GM23338 (cell line): Measurements from ENCODE around the gene ACSBG1. TPM values are rescaled to one million over a fixed set of nuclear protein-coding genes. Genes with fewer than 3 reads are reported as not detected.

Experiments used
- ATAC-seq: fragments of 200-7000 bp; cut with Tn5 transposase; 3 replicates; pipeline ENCODE4 v1.9.1; 2020
- DNase-seq: peaks from one replicate; pipeline ENCODE4 v3.0.0-alpha.2; 2015; ENCODE audit warnings: low spot score
- H2AFZ ChIP-seq: fragments of 200-600 bp; sonication (generic); 2 replicates; pipeline ENCODE4 v1.8.0; 2016; ENCODE audit warnings: antibody characterized with exemption, mild to moderate bottlenecking, moderate library complexity
- H3F3A ChIP-seq: fragments of 200-600 bp; sonication (generic); replicated peaks from 2 replicates; pipeline ENCODE4 v1.8.0; 2017; ENCODE audit warnings: antibody characterized with exemption, mixed run types, low read depth
- H3K27ac ChIP-seq: fragments of 200-600 bp; sonication (generic); 2 replicates; pipeline ENCODE4 v1.6.1; 2016; ENCODE audit warnings: low read depth
- H3K27me3 ChIP-seq: fragments of 200-600 bp; sonication (generic); 2 replicates; pipeline ENCODE4 v1.8.0; 2016; ENCODE audit warnings: mild to moderate bottlenecking, mixed run types, moderate library complexity; ENCODE audit not compliant: insufficient read depth
- H3K36me3 ChIP-seq: fragments of 200-600 bp; sonication (generic); 2 replicates; pipeline ENCODE4 v1.8.0; 2016; ENCODE audit warnings: mild to moderate bottlenecking; ENCODE audit not compliant: insufficient read depth
- H3K4me1 ChIP-seq: fragments of 200-600 bp; sonication (generic); 2 replicates; pipeline ENCODE4 v1.8.0; 2016; ENCODE audit warnings: mild to moderate bottlenecking, moderate library complexity; ENCODE audit not compliant: insufficient read depth
- H3K4me2 ChIP-seq: fragments of 200-600 bp; sonication (generic); 2 replicates; pipeline ENCODE4 v1.7.1; 2017; ENCODE audit warnings: mixed run types
- H3K4me3 ChIP-seq: fragments of 200-600 bp; sonication (generic); 2 replicates; pipeline ENCODE4 v1.6.1; 2016; ENCODE audit warnings: mixed run types
- H3K79me2 ChIP-seq: fragments of 200-600 bp; sonication (generic); replicated peaks from 2 replicates; pipeline ENCODE4 v1.8.0; 2017; ENCODE audit warnings: mild to moderate bottlenecking; ENCODE audit not compliant: insufficient read depth
- H3K9me2 ChIP-seq: fragments of 200-600 bp; sonication (generic); 2 replicates; pipeline ENCODE4 v1.8.0; 2017; ENCODE audit not compliant: insufficient read depth
- H4K20me1 ChIP-seq: fragments of 200-600 bp; sonication (generic); replicated peaks from 2 replicates; pipeline ENCODE4 v1.8.0; 2017; ENCODE audit warnings: mild to moderate bottlenecking; ENCODE audit not compliant: insufficient read depth
- H3K27ac Mint-ChIP-seq: 2 replicates; pipeline ENCODE4 v1.8.0; 2020; ENCODE audit warnings: inconsistent platforms, mild to moderate bottlenecking, moderate library complexity, mixed read lengths
- H3K27me3 Mint-ChIP-seq: 3 replicates; pipeline ENCODE4 v1.8.0; 2022; ENCODE audit warnings: low read depth, mild to moderate bottlenecking, moderate library complexity, mixed read lengths, inconsistent platforms; ENCODE audit not compliant: insufficient read depth, poor library complexity
- H3K36me3 Mint-ChIP-seq: 3 replicates; pipeline ENCODE4 v1.8.0; 2021; ENCODE audit warnings: low read depth, mild to moderate bottlenecking, inconsistent platforms, moderate library complexity, mixed read lengths
- H3K4me1 Mint-ChIP-seq: 3 replicates; pipeline ENCODE4 v1.8.0; 2020; ENCODE audit warnings: mild to moderate bottlenecking, inconsistent platforms, mixed read lengths
- H3K4me3 Mint-ChIP-seq: 3 replicates; pipeline ENCODE4 v1.8.0; 2021; ENCODE audit warnings: moderate library complexity, mild to moderate bottlenecking, inconsistent platforms, mixed read lengths
- H3K9me3 Mint-ChIP-seq: 3 replicates; pipeline ENCODE4 v1.8.0; 2020; ENCODE audit warnings: moderate library complexity, mild to moderate bottlenecking, inconsistent platforms, mixed read lengths
- CREB1 ChIP-seq: fragments of 250-450 bp; sonication (Bioruptor Pico); IDR thresholded peaks from 2 replicates; pipeline ENCODE4 v1.5.0; 2020; ENCODE audit warnings: low read depth, mild to moderate bottlenecking, moderate library complexity
- EZH2 ChIP-seq: fragments of 200-600 bp; sonication (generic); IDR thresholded peaks from one replicate; pipeline ENCODE4 v1.8.0; 2017; ENCODE audit warnings: antibody characterized with exemption, mild to moderate bottlenecking, low read depth; ENCODE audit not compliant: unreplicated experiment
- EZH2phosphoT487 ChIP-seq: fragments of 200-600 bp; sonication (generic); IDR thresholded peaks from one replicate; pipeline ENCODE4 v1.8.1; 2018; ENCODE audit warnings: antibody characterized with exemption; ENCODE audit not compliant: unreplicated experiment
- JUNB ChIP-seq: IDR thresholded peaks from one replicate; pipeline ENCODE4 v1.6.1; 2016; ENCODE audit warnings: antibody characterized with exemption; ENCODE audit not compliant: unreplicated experiment
- NANOG ChIP-seq: IDR thresholded peaks from 2 replicates; pipeline ENCODE4 v1.6.1; 2016; ENCODE audit warnings: antibody characterized with exemption, borderline replicate concordance
- POLR2AphosphoS5 ChIP-seq: IDR thresholded peaks from 2 replicates; pipeline ENCODE4 v1.6.1; 2016; ENCODE audit warnings: antibody characterized with exemption, low read depth
- STAT1 ChIP-seq: IDR thresholded peaks from one replicate; pipeline ENCODE4 v1.6.1; 2016; ENCODE audit warnings: antibody characterized with exemption; ENCODE audit not compliant: unreplicated experiment
- ZNF114 ChIP-seq: fragments of 250-450 bp; sonication (Bioruptor Pico); IDR thresholded peaks from 2 replicates; pipeline ENCODE4 v1.5.0; 2020; ENCODE audit warnings: mild to moderate bottlenecking, moderate library complexity
- ZNF331 ChIP-seq: fragments of 250-450 bp; sonication (Bioruptor Pico); IDR thresholded peaks from 2 replicates; pipeline ENCODE4 v1.5.0; 2020; ENCODE audit warnings: low read depth, mild to moderate bottlenecking, moderate library complexity
- polyA plus RNA-seq: library from polyadenylated mRNA; unstranded; fragments of >200 nt; fragmentation: Nextera tagmentation; extraction: Ambion mirVana; gene quantifications from 2 replicates; pipeline ENCODE4 v1.2.1, GENCODE V29; 2016
- total RNA-seq: library from RNA; depleted of rRNA; stranded (reverse); fragments of >200 nt; shearing (Covaris generic); gene quantifications from 2 replicates; pipeline ENCODE4 v1.2.3, GENCODE V29; 2014
- TF ChIP-seq, protein P1 (sequence below), 2 experiments: fragments of 200-600 bp in 1 of 2; sonication (generic) in 1 of 2; conservative IDR thresholded peaks; 2 replicates each; pipeline versions ENCODE4 v1.5.1 to v1.6.1; 2016 to 2017; ENCODE audit warnings: antibody characterized with exemption in 2 of 2, low read depth in 2 of 2, mild to moderate bottlenecking in 2 of 2, moderate library complexity in 1 of 2
- TF ChIP-seq, protein P2 (sequence below): IDR thresholded peaks from 2 replicates; pipeline ENCODE4 v1.6.1; 2016; ENCODE audit warnings: antibody characterized with exemption
- TF ChIP-seq, protein P3 (sequence below): fragments of 250-450 bp; sonication (Bioruptor Pico); IDR thresholded peaks from 2 replicates; pipeline ENCODE4 v1.5.0; 2020; ENCODE audit warnings: mild to moderate bottlenecking, moderate library complexity
- TF ChIP-seq, protein P4 (sequence below): IDR thresholded peaks from one replicate; pipeline ENCODE4 v1.6.1; 2018; ENCODE audit warnings: antibody characterized with exemption; ENCODE audit not compliant: unreplicated experiment

Gene ACSBG1
- total and polyA plus RNA-seq, 2 experiments from 2014 or later, result 1.9 to 10.0 TPM

DNA sequence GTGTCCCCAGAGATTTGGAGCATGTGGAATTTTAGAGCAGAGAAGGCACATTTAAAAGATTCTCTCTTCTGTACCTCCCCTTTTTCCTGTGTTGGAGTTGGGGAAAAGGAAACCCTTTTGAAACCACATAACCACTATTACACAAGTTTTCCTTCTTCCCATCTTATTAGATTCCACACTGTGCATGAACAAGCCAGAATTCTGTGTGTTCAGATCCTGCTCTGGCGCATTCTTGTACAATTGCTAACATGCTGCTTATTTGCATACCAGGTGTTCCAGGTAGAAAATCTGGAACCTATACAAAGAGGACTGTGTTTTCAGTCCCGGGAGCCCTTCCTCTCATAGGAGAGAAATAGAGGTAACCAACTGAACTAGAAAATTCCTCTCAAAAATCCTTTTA lies 100.6 kb downstream of the ACSBG1 start:
- TF ChIP-seq, protein P1, sequence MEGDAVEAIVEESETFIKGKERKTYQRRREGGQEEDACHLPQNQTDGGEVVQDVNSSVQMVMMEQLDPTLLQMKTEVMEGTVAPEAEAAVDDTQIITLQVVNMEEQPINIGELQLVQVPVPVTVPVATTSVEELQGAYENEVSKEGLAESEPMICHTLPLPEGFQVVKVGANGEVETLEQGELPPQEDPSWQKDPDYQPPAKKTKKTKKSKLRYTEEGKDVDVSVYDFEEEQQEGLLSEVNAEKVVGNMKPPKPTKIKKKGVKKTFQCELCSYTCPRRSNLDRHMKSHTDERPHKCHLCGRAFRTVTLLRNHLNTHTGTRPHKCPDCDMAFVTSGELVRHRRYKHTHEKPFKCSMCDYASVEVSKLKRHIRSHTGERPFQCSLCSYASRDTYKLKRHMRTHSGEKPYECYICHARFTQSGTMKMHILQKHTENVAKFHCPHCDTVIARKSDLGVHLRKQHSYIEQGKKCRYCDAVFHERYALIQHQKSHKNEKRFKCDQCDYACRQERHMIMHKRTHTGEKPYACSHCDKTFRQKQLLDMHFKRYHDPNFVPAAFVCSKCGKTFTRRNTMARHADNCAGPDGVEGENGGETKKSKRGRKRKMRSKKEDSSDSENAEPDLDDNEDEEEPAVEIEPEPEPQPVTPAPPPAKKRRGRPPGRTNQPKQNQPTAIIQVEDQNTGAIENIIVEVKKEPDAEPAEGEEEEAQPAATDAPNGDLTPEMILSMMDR (conservative IDR thresholded peaks at IDR 0.05; ENCODE audit: low read depth in 2 of 2), result no peak
- TF ChIP-seq ZNF331 (no peak), NANOG (no peak), ZNF114 (CRISPR knock-in tag) (no peak), JUNB (no peak), CREB1 (CRISPR knock-in tag) (no peak), EZH2phosphoT487 (no peak), STAT1 (no peak), EZH2 (no peak), POLR2AphosphoS5 (no peak)
- TF ChIP-seq, protein P2, sequence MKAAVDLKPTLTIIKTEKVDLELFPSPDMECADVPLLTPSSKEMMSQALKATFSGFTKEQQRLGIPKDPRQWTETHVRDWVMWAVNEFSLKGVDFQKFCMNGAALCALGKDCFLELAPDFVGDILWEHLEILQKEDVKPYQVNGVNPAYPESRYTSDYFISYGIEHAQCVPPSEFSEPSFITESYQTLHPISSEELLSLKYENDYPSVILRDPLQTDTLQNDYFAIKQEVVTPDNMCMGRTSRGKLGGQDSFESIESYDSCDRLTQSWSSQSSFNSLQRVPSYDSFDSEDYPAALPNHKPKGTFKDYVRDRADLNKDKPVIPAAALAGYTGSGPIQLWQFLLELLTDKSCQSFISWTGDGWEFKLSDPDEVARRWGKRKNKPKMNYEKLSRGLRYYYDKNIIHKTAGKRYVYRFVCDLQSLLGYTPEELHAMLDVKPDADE, result no peak
- TF ChIP-seq, protein P3, sequence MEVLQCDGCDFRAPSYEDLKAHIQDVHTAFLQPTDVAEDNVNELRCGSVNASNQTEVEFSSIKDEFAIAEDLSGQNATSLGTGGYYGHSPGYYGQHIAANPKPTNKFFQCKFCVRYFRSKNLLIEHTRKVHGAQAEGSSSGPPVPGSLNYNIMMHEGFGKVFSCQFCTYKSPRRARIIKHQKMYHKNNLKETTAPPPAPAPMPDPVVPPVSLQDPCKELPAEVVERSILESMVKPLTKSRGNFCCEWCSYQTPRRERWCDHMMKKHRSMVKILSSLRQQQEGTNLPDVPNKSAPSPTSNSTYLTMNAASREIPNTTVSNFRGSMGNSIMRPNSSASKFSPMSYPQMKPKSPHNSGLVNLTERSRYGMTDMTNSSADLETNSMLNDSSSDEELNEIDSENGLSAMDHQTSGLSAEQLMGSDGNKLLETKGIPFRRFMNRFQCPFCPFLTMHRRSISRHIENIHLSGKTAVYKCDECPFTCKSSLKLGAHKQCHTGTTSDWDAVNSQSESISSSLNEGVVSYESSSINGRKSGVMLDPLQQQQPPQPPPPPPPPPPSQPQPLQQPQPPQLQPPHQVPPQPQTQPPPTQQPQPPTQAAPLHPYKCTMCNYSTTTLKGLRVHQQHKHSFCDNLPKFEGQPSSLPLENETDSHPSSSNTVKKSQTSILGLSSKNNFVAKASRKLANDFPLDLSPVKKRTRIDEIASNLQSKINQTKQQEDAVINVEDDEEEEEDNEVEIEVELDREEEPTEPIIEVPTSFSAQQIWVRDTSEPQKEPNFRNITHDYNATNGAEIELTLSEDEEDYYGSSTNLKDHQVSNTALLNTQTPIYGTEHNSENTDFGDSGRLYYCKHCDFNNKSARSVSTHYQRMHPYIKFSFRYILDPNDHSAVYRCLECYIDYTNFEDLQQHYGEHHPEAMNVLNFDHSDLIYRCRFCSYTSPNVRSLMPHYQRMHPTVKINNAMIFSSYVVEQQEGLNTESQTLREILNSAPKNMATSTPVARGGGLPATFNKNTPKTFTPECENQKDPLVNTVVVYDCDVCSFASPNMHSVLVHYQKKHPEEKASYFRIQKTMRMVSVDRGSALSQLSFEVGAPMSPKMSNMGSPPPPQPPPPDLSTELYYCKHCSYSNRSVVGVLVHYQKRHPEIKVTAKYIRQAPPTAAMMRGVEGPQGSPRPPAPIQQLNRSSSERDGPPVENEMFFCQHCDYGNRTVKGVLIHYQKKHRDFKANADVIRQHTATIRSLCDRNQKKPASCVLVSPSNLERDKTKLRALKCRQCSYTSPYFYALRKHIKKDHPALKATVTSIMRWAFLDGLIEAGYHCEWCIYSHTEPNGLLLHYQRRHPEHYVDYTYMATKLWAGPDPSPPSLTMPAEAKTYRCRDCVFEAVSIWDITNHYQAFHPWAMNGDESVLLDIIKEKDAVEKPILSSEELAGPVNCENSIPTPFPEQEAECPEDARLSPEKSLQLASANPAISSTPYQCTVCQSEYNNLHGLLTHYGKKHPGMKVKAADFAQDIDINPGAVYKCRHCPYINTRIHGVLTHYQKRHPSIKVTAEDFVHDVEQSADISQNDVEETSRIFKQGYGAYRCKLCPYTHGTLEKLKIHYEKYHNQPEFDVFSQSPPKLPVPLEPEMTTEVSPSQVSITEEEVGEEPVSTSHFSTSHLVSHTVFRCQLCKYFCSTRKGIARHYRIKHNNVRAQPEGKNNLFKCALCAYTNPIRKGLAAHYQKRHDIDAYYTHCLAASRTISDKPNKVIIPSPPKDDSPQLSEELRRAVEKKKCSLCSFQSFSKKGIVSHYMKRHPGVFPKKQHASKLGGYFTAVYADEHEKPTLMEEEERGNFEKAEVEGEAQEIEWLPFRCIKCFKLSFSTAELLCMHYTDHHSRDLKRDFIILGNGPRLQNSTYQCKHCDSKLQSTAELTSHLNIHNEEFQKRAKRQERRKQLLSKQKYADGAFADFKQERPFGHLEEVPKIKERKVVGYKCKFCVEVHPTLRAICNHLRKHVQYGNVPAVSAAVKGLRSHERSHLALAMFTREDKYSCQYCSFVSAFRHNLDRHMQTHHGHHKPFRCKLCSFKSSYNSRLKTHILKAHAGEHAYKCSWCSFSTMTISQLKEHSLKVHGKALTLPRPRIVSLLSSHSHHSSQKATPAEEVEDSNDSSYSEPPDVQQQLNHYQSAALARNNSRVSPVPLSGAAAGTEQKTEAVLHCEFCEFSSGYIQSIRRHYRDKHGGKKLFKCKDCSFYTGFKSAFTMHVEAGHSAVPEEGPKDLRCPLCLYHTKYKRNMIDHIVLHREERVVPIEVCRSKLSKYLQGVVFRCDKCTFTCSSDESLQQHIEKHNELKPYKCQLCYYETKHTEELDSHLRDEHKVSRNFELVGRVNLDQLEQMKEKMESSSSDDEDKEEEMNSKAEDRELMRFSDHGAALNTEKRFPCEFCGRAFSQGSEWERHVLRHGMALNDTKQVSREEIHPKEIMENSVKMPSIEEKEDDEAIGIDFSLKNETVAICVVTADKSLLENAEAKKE (CRISPR knock-in tag), result no peak
- TF ChIP-seq, protein P4, sequence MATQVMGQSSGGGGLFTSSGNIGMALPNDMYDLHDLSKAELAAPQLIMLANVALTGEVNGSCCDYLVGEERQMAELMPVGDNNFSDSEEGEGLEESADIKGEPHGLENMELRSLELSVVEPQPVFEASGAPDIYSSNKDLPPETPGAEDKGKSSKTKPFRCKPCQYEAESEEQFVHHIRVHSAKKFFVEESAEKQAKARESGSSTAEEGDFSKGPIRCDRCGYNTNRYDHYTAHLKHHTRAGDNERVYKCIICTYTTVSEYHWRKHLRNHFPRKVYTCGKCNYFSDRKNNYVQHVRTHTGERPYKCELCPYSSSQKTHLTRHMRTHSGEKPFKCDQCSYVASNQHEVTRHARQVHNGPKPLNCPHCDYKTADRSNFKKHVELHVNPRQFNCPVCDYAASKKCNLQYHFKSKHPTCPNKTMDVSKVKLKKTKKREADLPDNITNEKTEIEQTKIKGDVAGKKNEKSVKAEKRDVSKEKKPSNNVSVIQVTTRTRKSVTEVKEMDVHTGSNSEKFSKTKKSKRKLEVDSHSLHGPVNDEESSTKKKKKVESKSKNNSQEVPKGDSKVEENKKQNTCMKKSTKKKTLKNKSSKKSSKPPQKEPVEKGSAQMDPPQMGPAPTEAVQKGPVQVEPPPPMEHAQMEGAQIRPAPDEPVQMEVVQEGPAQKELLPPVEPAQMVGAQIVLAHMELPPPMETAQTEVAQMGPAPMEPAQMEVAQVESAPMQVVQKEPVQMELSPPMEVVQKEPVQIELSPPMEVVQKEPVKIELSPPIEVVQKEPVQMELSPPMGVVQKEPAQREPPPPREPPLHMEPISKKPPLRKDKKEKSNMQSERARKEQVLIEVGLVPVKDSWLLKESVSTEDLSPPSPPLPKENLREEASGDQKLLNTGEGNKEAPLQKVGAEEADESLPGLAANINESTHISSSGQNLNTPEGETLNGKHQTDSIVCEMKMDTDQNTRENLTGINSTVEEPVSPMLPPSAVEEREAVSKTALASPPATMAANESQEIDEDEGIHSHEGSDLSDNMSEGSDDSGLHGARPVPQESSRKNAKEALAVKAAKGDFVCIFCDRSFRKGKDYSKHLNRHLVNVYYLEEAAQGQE, result no peak
- no peak for ATAC-seq

More for the DNA sequence above, 100.6 kb downstream of the ACSBG1 start:
- Histone ChIP-seq H3K4me3 (no peak overlapping the region), H3K4me1 (peaks cover 18% of the 10 kb centered on the region; the same call in 1 of the 2 replicates), H3K27ac (no peak overlapping the region), H4K20me1 (no peaks in the 10 kb centered on the region), H3F3A (0 out of 2 replicates have a peak, but pooled peaks cover 6% of the 10 kb centered on the region), H3K4me2 (no peak overlapping the region), H3K9me2 (no peaks in the 10 kb centered on the region), H3K27me3 (no peaks in the 10 kb centered on the region), H3K79me2 (no peaks in the 10 kb centered on the region), H3K36me3 (no peaks in the 10 kb centered on the region), H2AFZ (no peak overlapping the region)
- peaks cover 24% of the 10 kb centered on the region for H3K4me1 Mint-ChIP-seq
- DNase-seq, result no peak
- no peaks in the 10 kb centered on the region for H3K9me3 Mint-ChIP-seq
- H3K27ac Mint-ChIP-seq, result no peak overlapping the region
- no peak overlapping the region for H3K4me3 Mint-ChIP-seq
- H3K36me3 Mint-ChIP-seq, result no peaks in the 10 kb centered on the region
- H3K27me3 Mint-ChIP-seq, result peaks cover 6% of the 10 kb centered on the region
